ENCODE results near the gene UAP1L1. TPM values are rescaled to one million over a fixed set of nuclear protein-coding genes. Genes with fewer than 3 reads are reported as not detected.

Gene UAP1L1
- total and polyA plus RNA-seq, 9 of the 15 experiments (the other 6 are each of a cell fraction or from before 2014, with no cell fraction given) = 0.20 to 8.6 (median 3.7) TPM

DNA sequence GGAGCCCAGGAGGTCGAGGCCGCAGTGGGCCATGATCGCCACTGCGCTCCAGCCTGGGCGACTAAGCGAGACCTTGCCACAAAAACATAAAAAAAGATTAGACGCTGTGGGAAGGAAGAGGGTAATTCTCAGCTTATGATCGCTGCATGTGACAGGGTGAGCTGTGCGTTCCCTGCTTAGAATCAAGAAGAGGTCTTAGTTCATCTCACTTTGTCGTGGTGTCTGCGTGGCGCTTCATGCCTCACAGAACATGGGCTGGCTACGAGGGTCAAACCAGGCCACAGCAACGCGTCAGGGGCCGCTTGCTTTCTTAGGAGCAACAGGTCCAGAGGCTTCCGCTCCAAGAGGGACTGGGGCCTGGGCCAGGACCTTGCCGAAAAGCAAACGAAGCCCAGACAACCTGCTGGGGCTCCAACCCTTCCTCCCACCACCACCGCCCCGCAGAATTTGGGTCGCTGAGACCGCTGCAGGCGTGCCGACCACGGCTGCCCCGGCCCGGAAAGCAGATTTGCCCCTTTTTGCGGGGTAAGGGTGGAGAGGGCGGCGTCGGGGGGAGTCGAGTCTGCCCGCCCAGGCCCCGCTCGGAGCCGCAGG, 51.6 kb downstream of the UAP1L1 start (continued):
- TF ChIP-seq, protein P1, sequence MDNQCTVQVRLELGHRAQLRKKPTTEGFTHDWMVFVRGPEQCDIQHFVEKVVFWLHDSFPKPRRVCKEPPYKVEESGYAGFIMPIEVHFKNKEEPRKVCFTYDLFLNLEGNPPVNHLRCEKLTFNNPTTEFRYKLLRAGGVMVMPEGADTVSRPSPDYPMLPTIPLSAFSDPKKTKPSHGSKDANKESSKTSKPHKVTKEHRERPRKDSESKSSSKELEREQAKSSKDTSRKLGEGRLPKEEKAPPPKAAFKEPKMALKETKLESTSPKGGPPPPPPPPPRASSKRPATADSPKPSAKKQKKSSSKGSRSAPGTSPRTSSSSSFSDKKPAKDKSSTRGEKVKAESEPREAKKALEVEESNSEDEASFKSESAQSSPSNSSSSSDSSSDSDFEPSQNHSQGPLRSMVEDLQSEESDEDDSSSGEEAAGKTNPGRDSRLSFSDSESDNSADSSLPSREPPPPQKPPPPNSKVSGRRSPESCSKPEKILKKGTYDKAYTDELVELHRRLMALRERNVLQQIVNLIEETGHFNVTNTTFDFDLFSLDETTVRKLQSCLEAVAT (IDR thresholded peaks at IDR 0.05) = peak in 1 of 2 experiments; percentile 44; a peak in 1 of 4 replicates
- no peak for TF ChIP-seq SIX5 (IDR thresholded peaks at IDR 0.05; ENCODE audit: borderline replicate concordance in 1 of 2, insufficient read depth in 1 of 2, low read depth in 1 of 2, low read length in 2 of 2)
- TF ChIP-seq SMARCC2 (IDR thresholded peaks at IDR 0.05; ENCODE audit: low read depth) = no peak
- no peak for TF ChIP-seq SMARCA5 (IDR thresholded peaks at IDR 0.05)
- TF ChIP-seq, protein P2, sequence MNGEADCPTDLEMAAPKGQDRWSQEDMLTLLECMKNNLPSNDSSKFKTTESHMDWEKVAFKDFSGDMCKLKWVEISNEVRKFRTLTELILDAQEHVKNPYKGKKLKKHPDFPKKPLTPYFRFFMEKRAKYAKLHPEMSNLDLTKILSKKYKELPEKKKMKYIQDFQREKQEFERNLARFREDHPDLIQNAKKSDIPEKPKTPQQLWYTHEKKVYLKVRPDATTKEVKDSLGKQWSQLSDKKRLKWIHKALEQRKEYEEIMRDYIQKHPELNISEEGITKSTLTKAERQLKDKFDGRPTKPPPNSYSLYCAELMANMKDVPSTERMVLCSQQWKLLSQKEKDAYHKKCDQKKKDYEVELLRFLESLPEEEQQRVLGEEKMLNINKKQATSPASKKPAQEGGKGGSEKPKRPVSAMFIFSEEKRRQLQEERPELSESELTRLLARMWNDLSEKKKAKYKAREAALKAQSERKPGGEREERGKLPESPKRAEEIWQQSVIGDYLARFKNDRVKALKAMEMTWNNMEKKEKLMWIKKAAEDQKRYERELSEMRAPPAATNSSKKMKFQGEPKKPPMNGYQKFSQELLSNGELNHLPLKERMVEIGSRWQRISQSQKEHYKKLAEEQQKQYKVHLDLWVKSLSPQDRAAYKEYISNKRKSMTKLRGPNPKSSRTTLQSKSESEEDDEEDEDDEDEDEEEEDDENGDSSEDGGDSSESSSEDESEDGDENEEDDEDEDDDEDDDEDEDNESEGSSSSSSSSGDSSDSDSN (IDR thresholded peaks at IDR 0.05; ENCODE audit: borderline replicate concordance in 1 of 2, low read depth in 2 of 2, low read length in 2 of 2) = peak; percentile 29 to 47; a peak in 2 of 4 replicates
- TF ChIP-seq, protein P3, sequence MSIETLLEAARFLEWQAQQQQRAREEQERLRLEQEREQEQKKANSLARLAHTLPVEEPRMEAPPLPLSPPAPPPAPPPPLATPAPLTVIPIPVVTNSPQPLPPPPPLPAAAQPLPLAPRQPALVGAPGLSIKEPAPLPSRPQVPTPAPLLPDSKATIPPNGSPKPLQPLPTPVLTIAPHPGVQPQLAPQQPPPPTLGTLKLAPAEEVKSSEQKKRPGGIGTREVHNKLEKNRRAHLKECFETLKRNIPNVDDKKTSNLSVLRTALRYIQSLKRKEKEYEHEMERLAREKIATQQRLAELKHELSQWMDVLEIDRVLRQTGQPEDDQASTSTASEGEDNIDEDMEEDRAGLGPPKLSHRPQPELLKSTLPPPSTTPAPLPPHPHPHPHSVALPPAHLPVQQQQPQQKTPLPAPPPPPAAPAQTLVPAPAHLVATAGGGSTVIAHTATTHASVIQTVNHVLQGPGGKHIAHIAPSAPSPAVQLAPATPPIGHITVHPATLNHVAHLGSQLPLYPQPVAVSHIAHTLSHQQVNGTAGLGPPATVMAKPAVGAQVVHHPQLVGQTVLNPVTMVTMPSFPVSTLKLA (conservative IDR thresholded peaks at IDR 0.05) = no peak
- TF ChIP-seq ZNF253 (CRISPR knock-in tag; conservative IDR thresholded peaks at IDR 0.05) = no peak
- no peak for TF ChIP-seq FOXP1 (CRISPR knock-in tag; IDR thresholded peaks at IDR 0.05)
- TF ChIP-seq CBFA2T3 (IDR thresholded peaks at IDR 0.05) = no peak
- TF ChIP-seq LEF1 (IDR thresholded peaks at IDR 0.05) = no peak
- TF ChIP-seq ARID1B (IDR thresholded peaks at IDR 0.05) = no peak
- TF ChIP-seq ZNF175 (CRISPR knock-in tag; IDR thresholded peaks at IDR 0.05; ENCODE audit: low read depth) = 0 out of 2 replicates have a peak, but pooled peaks have one; percentile 13
- no peak for TF ChIP-seq ZNF12 (CRISPR knock-in tag; IDR thresholded peaks at IDR 0.05)
- TF ChIP-seq ZNF282 (CRISPR knock-in tag; IDR thresholded peaks at IDR 0.05) = no peak
- TF ChIP-seq PHB (CRISPR knock-in tag; IDR thresholded peaks at IDR 0.05) = no peak
- TF ChIP-seq KAT7 (CRISPR knock-in tag; IDR thresholded peaks at IDR 0.05; ENCODE audit: borderline replicate concordance) = peak; percentile 74
- no peak for TF ChIP-seq TAF9B (IDR thresholded peaks at IDR 0.05; ENCODE audit: partially characterized antibody)
- TF ChIP-seq ZNF785 (CRISPR knock-in tag; IDR thresholded peaks at IDR 0.05) = no peak
- TF ChIP-seq, protein P4, sequence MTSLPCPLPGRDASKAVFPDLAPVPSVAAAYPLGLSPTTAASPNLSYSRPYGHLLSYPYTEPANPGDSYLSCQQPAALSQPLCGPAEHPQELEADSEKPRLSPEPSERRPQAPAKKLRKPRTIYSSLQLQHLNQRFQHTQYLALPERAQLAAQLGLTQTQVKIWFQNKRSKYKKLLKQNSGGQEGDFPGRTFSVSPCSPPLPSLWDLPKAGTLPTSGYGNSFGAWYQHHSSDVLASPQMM (CRISPR knock-in tag; IDR thresholded peaks at IDR 0.05) = no peak
- TF ChIP-seq, protein P5, sequence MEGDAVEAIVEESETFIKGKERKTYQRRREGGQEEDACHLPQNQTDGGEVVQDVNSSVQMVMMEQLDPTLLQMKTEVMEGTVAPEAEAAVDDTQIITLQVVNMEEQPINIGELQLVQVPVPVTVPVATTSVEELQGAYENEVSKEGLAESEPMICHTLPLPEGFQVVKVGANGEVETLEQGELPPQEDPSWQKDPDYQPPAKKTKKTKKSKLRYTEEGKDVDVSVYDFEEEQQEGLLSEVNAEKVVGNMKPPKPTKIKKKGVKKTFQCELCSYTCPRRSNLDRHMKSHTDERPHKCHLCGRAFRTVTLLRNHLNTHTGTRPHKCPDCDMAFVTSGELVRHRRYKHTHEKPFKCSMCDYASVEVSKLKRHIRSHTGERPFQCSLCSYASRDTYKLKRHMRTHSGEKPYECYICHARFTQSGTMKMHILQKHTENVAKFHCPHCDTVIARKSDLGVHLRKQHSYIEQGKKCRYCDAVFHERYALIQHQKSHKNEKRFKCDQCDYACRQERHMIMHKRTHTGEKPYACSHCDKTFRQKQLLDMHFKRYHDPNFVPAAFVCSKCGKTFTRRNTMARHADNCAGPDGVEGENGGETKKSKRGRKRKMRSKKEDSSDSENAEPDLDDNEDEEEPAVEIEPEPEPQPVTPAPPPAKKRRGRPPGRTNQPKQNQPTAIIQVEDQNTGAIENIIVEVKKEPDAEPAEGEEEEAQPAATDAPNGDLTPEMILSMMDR (IDR thresholded peaks at IDR 0.05 in 2 of 3, conservative IDR thresholded peaks at IDR 0.05 in 1 of 3; ENCODE audit: insufficient read depth in 2 of 3, low read depth in 1 of 3, low read length in 3 of 3) = no peak
- TF ChIP-seq COPS2 (conservative IDR thresholded peaks at IDR 0.05) = no peak
- no peak for TF ChIP-seq NCOA1 (IDR thresholded peaks at IDR 0.05; ENCODE audit: low read depth)
- TF ChIP-seq PHF20 (IDR thresholded peaks at IDR 0.05; ENCODE audit: partially characterized antibody) = no peak

Measured in K562 (cell line).